ENCODE measurements around the gene SASH3. TPM values are rescaled to one million over a fixed set of nuclear protein-coding genes. Genes with fewer than 3 reads are reported as not detected.

The SASH3 gene
- total and polyA plus RNA-seq, 2 donors (not counting 1 experiment from before 2014, with no cell fraction given): 224 to 240 TPM

- peaks cover 8% of the 10 kb centered on the region for H3K79me2 ChIP-seq (ENCODE audit: control insufficient read depth, insufficient read depth, low read length)
- peak overlapping the region; percentile 7 for H3K4me3 Mint-ChIP-seq
- no peaks in the 10 kb centered on the region for H3K27me3 ChIP-seq (replicated peaks in 1 of 4; ENCODE audit: control extremely low read depth in 1 of 4, control insufficient read depth in 3 of 4, insufficient read depth in 4 of 4, low read length in 3 of 4)
- no peaks in the 10 kb centered on the region for H3K9me3 ChIP-seq (ENCODE audit: control extremely low read depth in 1 of 3, control insufficient read depth in 2 of 3, insufficient read depth in 1 of 3, low read length in 2 of 3)
- peaks cover 48% of the 10 kb centered on the region for H3K4me1 Mint-ChIP-seq
- DNase-seq (no peak), ATAC-seq (ENCODE audit: low read depth) (no peak)
- no peak for TF ChIP-seq CTCF (IDR thresholded peaks at IDR 0.05)
- TF ChIP-seq EZH2 (IDR thresholded peaks at IDR 0.05; ENCODE audit: borderline replicate concordance, insufficient read depth, low read depth, low read length, poor library complexity, severe bottlenecking): no peak
- peak overlapping the region; percentile 60 to 72 for H3K27ac ChIP-seq (ENCODE audit: low read length in 2 of 2)
- H3K4me3 ChIP-seq (ENCODE audit: control extremely low read depth in 1 of 5, extremely low read depth in 1 of 5, insufficient read depth in 1 of 5, low read depth in 2 of 5, low read length in 4 of 5): no peak overlapping the region
- no peaks in the 10 kb centered on the region for H4K20me1 ChIP-seq (ENCODE audit: control insufficient read depth, insufficient read depth, low read length, poor library complexity, severe bottlenecking)
- intact Hi-C loops (cut with micrococcal nuclease): no loop called here
- peak overlapping the region; percentile 89 for H3K27ac Mint-ChIP-seq
- H3K36me3 ChIP-seq (replicated peaks in 1 of 2; ENCODE audit: control extremely low read depth in 1 of 2, control insufficient read depth in 1 of 2, extremely low read depth in 1 of 2, insufficient read depth in 2 of 2, low read length in 1 of 2): no peaks in the 10 kb centered on the region
- peaks cover 55 to 62% of the 10 kb centered on the region in 2 donors for H3K4me1 ChIP-seq (ENCODE audit: control insufficient read depth in 2 of 2, insufficient read depth in 2 of 2, low read length in 2 of 2)
- H3K4me2 ChIP-seq (replicated peaks; ENCODE audit: low read depth, low read length, poor library complexity, severe bottlenecking): peak overlapping the region; percentile 58
- WGBS (ENCODE audit: insufficient coverage): 100% methylated on average over 3 of the region's 8 CpGs
- H3K9ac ChIP-seq (ENCODE audit: low read length): no peak overlapping the region
- H2AFZ ChIP-seq (ENCODE audit: insufficient read depth, low read depth, low read length, poor library complexity, severe bottlenecking): no peak overlapping the region
- ChIA-PET CTCF (interaction anchor here (0.8 to 1.7 kb wide), 3 partner anchors 12 to 42 kb away, joined by 3 to 11 read pairs (median 7); no protein-coding TSS in a partner anchor), POLR2A (interaction anchor here (1.5 to 4.2 kb wide), 4 partner anchors 9 to 15 kb away, joined by 3 to 23 read pairs (median 8); partner anchors contain the start of gene SASH3)
- no peaks in the 10 kb centered on the region for H3K27me3 Mint-ChIP-seq
- H3K9me3 Mint-ChIP-seq (ENCODE audit: insufficient read depth): no peaks in the 10 kb centered on the region
These were observed 11.6 kb upstream of the SASH3 start for GRCh38 chrX:129768186-129768585.
